ENCODE results near the gene FXYD4.

- no peak for TF ChIP-seq CTCF (conservative IDR thresholded peaks at IDR 0.05; ENCODE audit: low read length)
- TF ChIP-seq EZH2phosphoT487 (IDR thresholded peaks at IDR 0.05; ENCODE audit: borderline replicate concordance) = no peak
Measured at GRCh38 chr10:43324876-43325275, 46.6 kb upstream of the FXYD4 start.
